AG04450 (cell line): ENCODE measurements around the gene ZNF428. TPM values are rescaled to one million over a fixed set of nuclear protein-coding genes. Genes with fewer than 3 reads are reported as not detected.

Source experiments
- CTCF ChIA-PET: fragments of 300-600, 350-600 bp; formaldehyde crosslinking; extraction: SDS; loops from one replicate; lab custom pipeline; 2022; ENCODE audit warnings: antibody characterized with exemption, inconsistent platforms; lab: Charles Lee
- POLR2A ChIA-PET: fragments of 350-600 bp; formaldehyde crosslinking; extraction: SDS; loops from one replicate; lab custom pipeline; 2021; ENCODE audit warnings: antibody characterized with exemption, inconsistent platforms; lab: Yijun Ruan, JAX
- DNase-seq: peaks from one replicate; pipeline ENCODE4 v3.0.0-alpha.2; 2011; ENCODE audit warnings: low read depth, low spot score
- H3K27ac ChIP-seq: one replicate; pipeline ENCODE4 v1.5.1; 2012; ENCODE audit warnings: low read depth, low read length, control low read depth
- H3K27me3 ChIP-seq: one replicate; pipeline ENCODE4 v1.6.0; 2012; ENCODE audit warnings: low read length; ENCODE audit not compliant: control insufficient read depth, insufficient read depth
- H3K4me3 ChIP-seq: 2 replicates; pipeline ENCODE4 v1.5.1; 2011; ENCODE audit warnings: mild to moderate bottlenecking, low read depth, low read length, control low read depth
- H3K9me3 ChIP-seq: 2 replicates; pipeline ENCODE4 v1.5.1; 2012; ENCODE audit warnings: low read length; ENCODE audit not compliant: control insufficient read depth, insufficient read depth
- polyA plus RNA-seq: library from polyadenylated mRNA; depleted of rRNA; stranded (reverse); fragments of >200 nt; gene quantifications from 2 replicates; pipeline ENCODE4 v1.2.3, GENCODE V29; 2011
- TF ChIP-seq, protein P1 (sequence below): IDR thresholded peaks from 2 replicates; pipeline ENCODE4 v1.5.1; 2011; ENCODE audit warnings: low read depth, low read length, control low read depth, inconsistent platforms

ZNF428 gene
- polyA plus RNA-seq, 1 experiment, result 18.7 TPM

DNA sequence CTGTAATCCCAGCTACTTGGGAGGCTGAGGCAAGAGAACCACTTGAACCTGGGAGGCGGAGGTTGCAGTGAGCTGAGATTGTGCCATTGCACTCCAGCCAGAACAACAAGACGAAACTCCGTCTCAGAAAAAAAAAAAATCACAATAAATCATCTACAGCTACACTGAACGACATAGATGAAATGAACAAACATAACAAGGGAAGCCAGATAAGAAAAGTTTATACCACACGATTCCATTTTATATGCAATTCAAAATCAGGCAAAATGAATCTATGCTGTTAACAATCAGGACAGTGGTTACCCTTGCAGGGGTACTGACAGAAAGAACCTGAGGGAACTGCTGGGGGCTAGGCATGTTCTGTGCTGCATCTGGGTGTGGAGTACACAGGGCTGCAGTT lies 49.8 kb downstream of the ZNF428 start:
- CTCF ChIA-PET, result interaction anchor here (2.0 to 2.2 kb wide), 2 partner anchors 14 to 25 kb away, joined by 11 to 17 read pairs; no protein-coding TSS in a partner anchor
- no peak for DNase-seq
- H3K27ac ChIP-seq, result no peak overlapping the region
- TF ChIP-seq, protein P1, sequence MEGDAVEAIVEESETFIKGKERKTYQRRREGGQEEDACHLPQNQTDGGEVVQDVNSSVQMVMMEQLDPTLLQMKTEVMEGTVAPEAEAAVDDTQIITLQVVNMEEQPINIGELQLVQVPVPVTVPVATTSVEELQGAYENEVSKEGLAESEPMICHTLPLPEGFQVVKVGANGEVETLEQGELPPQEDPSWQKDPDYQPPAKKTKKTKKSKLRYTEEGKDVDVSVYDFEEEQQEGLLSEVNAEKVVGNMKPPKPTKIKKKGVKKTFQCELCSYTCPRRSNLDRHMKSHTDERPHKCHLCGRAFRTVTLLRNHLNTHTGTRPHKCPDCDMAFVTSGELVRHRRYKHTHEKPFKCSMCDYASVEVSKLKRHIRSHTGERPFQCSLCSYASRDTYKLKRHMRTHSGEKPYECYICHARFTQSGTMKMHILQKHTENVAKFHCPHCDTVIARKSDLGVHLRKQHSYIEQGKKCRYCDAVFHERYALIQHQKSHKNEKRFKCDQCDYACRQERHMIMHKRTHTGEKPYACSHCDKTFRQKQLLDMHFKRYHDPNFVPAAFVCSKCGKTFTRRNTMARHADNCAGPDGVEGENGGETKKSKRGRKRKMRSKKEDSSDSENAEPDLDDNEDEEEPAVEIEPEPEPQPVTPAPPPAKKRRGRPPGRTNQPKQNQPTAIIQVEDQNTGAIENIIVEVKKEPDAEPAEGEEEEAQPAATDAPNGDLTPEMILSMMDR, result no peak
- H3K9me3 ChIP-seq, result no peaks in the 10 kb centered on the region
- no peaks in the 10 kb centered on the region for H3K27me3 ChIP-seq
- H3K4me3 ChIP-seq, result no peak overlapping the region
- POLR2A ChIA-PET, result no interaction called here

GRCh38 chr19:43564800-43565199 lies 54.6 kb downstream of the ZNF428 start:
- TF ChIP-seq, protein P1, result no peak
- H3K27me3 ChIP-seq, result no peaks in the 10 kb centered on the region
- ChIA-PET CTCF (interaction anchor here (1.2 to 2.0 kb wide), 3 partner anchors 10 to 30 kb away, joined by 3 to 20 read pairs (median 6); no protein-coding TSS in a partner anchor), POLR2A (no interaction called here)
- no peak overlapping the region for H3K4me3 ChIP-seq
- H3K9me3 ChIP-seq, result no peaks in the 10 kb centered on the region; the same call in 1 of the 2 replicates
- DNase-seq, result no peak
- no peak overlapping the region for H3K27ac ChIP-seq

DNA sequence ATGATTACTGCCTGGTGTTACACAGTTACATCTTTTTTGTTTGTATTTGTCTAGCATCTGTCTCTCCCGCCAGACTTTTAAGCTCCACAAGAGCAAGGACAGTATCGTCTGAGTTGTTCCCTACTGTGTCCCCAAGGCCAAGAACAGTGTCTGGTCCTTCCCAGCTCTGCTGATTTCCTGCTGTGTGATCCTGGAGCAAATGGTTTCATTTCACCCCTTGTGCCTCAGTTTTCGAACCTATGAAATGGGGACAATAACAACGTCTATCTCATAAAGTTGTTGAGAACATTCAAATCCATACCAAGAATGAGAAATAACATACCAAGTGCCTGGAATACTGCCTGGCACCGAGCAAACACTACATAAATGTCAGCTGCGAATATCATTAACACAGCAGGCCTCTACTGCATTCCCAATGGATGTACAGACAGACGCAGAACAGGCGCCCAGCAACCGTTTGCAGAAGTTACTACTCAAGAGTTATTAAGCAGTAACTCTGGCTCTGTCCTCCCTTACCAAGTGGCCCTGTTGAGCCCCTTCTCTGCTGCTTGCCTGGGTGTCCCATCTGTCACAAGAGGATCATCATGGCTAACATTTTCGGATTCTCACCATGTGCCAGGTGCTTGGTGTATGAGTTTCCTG lies 55.5 kb downstream of the ZNF428 start:
- no peaks in the 10 kb centered on the region for H3K27me3 ChIP-seq
- no peak for DNase-seq
- TF ChIP-seq, protein P1, result no peak
- no peaks in the 10 kb centered on the region; the same call in 1 of the 2 replicates for H3K9me3 ChIP-seq
- ChIA-PET CTCF (interaction anchor here (0.8 to 1.9 kb wide), 2 partner anchors 9 to 45 kb away, joined by 4 to 20 read pairs (median 6); no protein-coding TSS in a partner anchor), POLR2A (no interaction called here)
- no peak overlapping the region for H3K4me3 ChIP-seq
- H3K27ac ChIP-seq, result peak overlapping the region; percentile 21

DNA sequence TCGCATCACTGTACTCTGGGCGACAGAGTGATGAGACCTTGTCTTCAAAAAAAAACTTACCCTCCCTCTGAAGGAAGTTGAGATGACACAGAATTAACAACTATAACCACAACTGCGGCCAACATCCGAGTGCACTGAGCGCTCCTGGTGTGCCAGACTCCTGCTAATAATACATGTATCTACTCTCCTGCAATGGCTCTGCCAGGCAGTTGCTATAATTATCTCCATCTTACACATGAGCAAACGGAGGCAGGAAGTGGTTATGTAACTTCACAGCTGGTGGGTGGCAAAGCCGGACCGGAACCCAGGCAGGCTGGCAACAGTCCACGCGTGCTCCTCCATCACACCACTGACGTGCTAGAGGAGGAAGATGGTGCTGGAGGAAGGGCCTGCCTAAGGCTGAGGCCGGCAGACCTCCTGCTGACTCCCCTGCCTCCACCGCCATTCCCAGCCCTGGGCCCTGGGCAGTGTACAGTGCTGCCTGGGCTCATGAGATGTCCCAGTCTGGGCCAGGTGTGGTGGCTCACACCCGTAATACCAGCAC lies 56.7 kb downstream of the ZNF428 start:
- Histone ChIP-seq H3K9me3 (no peaks in the 10 kb centered on the region; the same call in 1 of the 2 replicates), H3K27me3 (no peaks in the 10 kb centered on the region), H3K27ac (peak overlapping the region; percentile 11), H3K4me3 (no peak overlapping the region)
- TF ChIP-seq, protein P1, result no peak
- CTCF ChIA-PET, result interaction anchor here (0.5 kb wide), 1 partner anchor 45 kb away, joined by 3 read pairs; no protein-coding TSS in a partner anchor
- POLR2A ChIA-PET, result no interaction called here
- peak; percentile 20 for DNase-seq

DNA sequence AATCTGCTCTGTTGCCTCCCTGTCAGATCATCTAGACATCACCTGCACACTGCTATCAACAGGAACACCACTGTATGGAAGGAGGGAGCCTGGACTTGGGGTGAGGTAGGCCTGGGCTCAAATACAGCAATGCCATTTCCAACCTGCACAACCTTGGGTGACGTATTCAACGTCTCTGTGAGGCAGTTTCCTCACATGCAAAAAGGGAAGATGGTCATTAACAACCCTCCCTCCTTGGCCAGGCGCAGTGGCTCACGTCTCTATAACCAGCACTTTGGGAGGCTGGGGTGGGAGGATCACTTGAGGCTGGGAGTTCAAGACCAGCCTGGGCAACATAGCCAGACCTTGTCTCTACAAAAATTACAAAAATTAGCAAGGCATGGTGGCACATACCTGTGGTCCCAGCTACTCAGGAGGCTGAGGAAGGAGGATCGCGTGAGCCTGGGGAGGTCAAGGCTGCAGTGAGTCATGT lies 57.2 kb downstream of the ZNF428 start:
- no peak overlapping the region for H3K4me3 ChIP-seq
- H3K27me3 ChIP-seq, result no peaks in the 10 kb centered on the region
- ChIA-PET POLR2A (no interaction called here), CTCF (no interaction called here)
- no peaks in the 10 kb centered on the region; the same call in 1 of the 2 replicates for H3K9me3 ChIP-seq
- TF ChIP-seq, protein P1, result no peak
- no peak for DNase-seq
- no peak overlapping the region for H3K27ac ChIP-seq
